Measurements from ENCODE around the gene LRP1B.

LRP1B gene

DNA sequence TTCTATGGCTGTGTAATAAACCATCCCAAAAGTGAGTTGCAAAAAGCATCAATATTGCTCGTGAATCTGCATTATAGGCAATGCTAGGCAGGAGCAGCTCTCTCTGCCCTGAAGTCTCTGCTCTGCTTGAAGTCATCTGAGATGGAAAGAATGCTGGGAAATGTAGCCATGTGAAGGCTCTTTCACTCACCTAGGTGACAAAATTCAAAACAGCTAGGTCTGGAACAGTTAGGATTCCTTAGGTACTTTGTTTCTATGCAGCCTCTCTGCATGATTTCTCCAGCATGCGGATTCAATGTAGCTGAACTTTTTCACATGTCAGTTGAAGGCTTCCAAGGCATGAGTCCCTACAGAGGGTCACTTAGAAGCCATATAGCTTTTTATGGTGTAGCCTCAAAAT lies 1383.7 kb downstream of the LRP1B start:
- Histone ChIP-seq H3K27ac (ENCODE audit: low read depth, low read length) (no peak overlapping the region), H3K4me2 (ENCODE audit: low read length) (no peak overlapping the region), H4K20me1 (ENCODE audit: control insufficient read depth, insufficient read depth, low read depth, low read length) (no peaks in the 10 kb centered on the region), H3K4me3 (ENCODE audit: low read length) (no peak overlapping the region), H3K27me3 (ENCODE audit: control insufficient read depth, low read length) (no peaks in the 10 kb centered on the region), H3K9me2 (replicated peaks; ENCODE audit: control insufficient read depth, low read length) (no peaks in the 10 kb centered on the region), H3F3A (ENCODE audit: control insufficient read depth, insufficient read depth) (no peaks in the 10 kb centered on the region), H3K9me3 (ENCODE audit: control insufficient read depth, insufficient read depth, low read length) (no peaks in the 10 kb centered on the region), H3K4me1 (ENCODE audit: control insufficient read depth, low read length) (no peaks in the 10 kb centered on the region), H3K79me2 (ENCODE audit: control insufficient read depth, low read length) (no peaks in the 10 kb centered on the region), H3K36me3 (ENCODE audit: control insufficient read depth, low read length) (no peaks in the 10 kb centered on the region)
- TF ChIP-seq, protein P1, sequence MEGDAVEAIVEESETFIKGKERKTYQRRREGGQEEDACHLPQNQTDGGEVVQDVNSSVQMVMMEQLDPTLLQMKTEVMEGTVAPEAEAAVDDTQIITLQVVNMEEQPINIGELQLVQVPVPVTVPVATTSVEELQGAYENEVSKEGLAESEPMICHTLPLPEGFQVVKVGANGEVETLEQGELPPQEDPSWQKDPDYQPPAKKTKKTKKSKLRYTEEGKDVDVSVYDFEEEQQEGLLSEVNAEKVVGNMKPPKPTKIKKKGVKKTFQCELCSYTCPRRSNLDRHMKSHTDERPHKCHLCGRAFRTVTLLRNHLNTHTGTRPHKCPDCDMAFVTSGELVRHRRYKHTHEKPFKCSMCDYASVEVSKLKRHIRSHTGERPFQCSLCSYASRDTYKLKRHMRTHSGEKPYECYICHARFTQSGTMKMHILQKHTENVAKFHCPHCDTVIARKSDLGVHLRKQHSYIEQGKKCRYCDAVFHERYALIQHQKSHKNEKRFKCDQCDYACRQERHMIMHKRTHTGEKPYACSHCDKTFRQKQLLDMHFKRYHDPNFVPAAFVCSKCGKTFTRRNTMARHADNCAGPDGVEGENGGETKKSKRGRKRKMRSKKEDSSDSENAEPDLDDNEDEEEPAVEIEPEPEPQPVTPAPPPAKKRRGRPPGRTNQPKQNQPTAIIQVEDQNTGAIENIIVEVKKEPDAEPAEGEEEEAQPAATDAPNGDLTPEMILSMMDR (IDR thresholded peaks at IDR 0.05; ENCODE audit: low read depth, low read length, poor library complexity, severe bottlenecking), result no peak
- TF ChIP-seq EZH2phosphoT487 (IDR thresholded peaks at IDR 0.05; ENCODE audit: borderline replicate concordance, low read length), result no peak

DNA sequence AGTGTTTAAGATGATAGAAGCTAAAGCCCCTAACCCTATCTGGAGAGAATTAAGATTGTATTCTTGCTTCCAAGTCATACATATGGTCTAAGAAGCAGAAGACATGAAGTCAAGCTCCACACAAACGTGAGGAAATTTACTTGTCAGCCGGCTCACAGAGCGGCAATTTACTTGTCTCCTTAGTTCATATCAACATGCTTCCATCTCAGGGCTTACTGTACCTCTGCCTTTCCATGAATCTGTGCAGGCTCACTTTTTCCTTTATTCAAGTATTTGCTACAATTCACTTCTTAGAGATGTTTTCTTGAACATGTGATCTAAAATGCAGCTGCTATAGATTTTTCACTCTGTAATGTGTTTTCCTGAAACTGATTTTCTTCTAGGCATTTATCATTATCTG lies 1386.4 kb downstream of the LRP1B start:
- H3K4me1 ChIP-seq (ENCODE audit: control insufficient read depth, low read length), result no peaks in the 10 kb centered on the region
- no peaks in the 10 kb centered on the region for H3K36me3 ChIP-seq (ENCODE audit: control insufficient read depth, low read length)
- H3K4me3 ChIP-seq (ENCODE audit: low read length), result no peak overlapping the region
- H3K4me2 ChIP-seq (ENCODE audit: low read length), result no peak overlapping the region
- H3K9me2 ChIP-seq (replicated peaks; ENCODE audit: control insufficient read depth, low read length), result no peaks in the 10 kb centered on the region
- no peaks in the 10 kb centered on the region for H3F3A ChIP-seq (ENCODE audit: control insufficient read depth, insufficient read depth)
- H3K27ac ChIP-seq (ENCODE audit: low read depth, low read length), result no peak overlapping the region
- TF ChIP-seq, protein P1 (IDR thresholded peaks at IDR 0.05; ENCODE audit: low read depth, low read length, poor library complexity, severe bottlenecking), result no peak
- no peak for TF ChIP-seq EZH2phosphoT487 (IDR thresholded peaks at IDR 0.05; ENCODE audit: borderline replicate concordance, low read length)
- H3K79me2 ChIP-seq (ENCODE audit: control insufficient read depth, low read length), result no peaks in the 10 kb centered on the region
- no peaks in the 10 kb centered on the region for H3K9me3 ChIP-seq (ENCODE audit: control insufficient read depth, insufficient read depth, low read length)
- no peaks in the 10 kb centered on the region for H4K20me1 ChIP-seq (ENCODE audit: control insufficient read depth, insufficient read depth, low read depth, low read length)
- H3K27me3 ChIP-seq (ENCODE audit: control insufficient read depth, low read length), result no peaks in the 10 kb centered on the region

DNA sequence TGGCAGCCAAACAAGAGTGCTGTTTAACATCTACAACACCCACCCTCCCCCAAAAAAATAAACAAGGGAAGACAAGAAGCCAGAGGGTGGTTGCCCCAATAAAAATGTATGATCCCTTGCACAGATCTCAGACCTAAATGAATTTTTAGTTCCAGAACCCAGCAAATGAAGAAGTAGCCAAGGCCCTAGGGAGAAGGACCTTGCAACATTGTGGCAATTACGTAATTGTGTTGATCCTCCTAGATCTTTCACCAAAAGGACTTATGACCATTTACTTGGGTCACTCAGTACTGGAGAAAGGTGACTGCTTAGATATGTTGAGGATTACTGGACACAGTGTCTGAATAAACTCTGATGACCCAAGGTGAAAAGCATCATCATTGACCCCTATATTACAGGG lies 1393.8 kb downstream of the LRP1B start:
- H3K4me1 ChIP-seq (ENCODE audit: control insufficient read depth, low read length), result no peaks in the 10 kb centered on the region
- no peak overlapping the region for H3K4me2 ChIP-seq (ENCODE audit: low read length)
- no peaks in the 10 kb centered on the region for H3K9me3 ChIP-seq (ENCODE audit: control insufficient read depth, insufficient read depth, low read length)
- H3K79me2 ChIP-seq (ENCODE audit: control insufficient read depth, low read length), result no peaks in the 10 kb centered on the region
- no peaks in the 10 kb centered on the region for H3K9me2 ChIP-seq (replicated peaks; ENCODE audit: control insufficient read depth, low read length)
- no peaks in the 10 kb centered on the region for H3K27me3 ChIP-seq (ENCODE audit: control insufficient read depth, low read length)
- H3K4me3 ChIP-seq (ENCODE audit: low read length), result no peak overlapping the region
- H3F3A ChIP-seq (ENCODE audit: control insufficient read depth, insufficient read depth), result no peaks in the 10 kb centered on the region
- H3K36me3 ChIP-seq (ENCODE audit: control insufficient read depth, low read length), result no peaks in the 10 kb centered on the region
- TF ChIP-seq, protein P1 (IDR thresholded peaks at IDR 0.05; ENCODE audit: low read depth, low read length, poor library complexity, severe bottlenecking), result no peak
- no peak for TF ChIP-seq EZH2phosphoT487 (IDR thresholded peaks at IDR 0.05; ENCODE audit: borderline replicate concordance, low read length)
- no peaks in the 10 kb centered on the region for H4K20me1 ChIP-seq (ENCODE audit: control insufficient read depth, insufficient read depth, low read depth, low read length)
- H3K27ac ChIP-seq (ENCODE audit: low read depth, low read length), result no peak overlapping the region

DNA sequence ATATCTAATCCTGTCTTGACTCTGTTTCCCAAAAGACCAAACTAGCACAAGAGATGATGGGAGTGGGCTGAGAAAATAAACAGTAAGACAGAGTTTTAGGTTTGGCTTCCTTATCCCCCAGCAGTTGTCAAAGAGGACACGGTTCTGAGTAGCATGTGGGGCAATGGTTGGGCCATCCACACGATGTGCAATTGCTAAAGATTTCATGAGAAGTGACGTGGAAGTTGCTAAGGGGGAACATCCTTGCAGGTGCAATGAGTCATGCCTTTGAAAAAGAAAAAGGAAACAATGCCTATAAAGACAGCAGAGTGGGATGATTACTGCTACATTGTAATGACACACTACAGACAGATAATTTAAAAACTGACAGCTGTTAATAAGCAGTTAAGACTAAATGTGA lies 1395.8 kb downstream of the LRP1B start:
- H3K36me3 ChIP-seq (ENCODE audit: control insufficient read depth, low read length), result no peaks in the 10 kb centered on the region
- no peaks in the 10 kb centered on the region for H3K27me3 ChIP-seq (ENCODE audit: control insufficient read depth, low read length)
- no peaks in the 10 kb centered on the region for H3K4me1 ChIP-seq (ENCODE audit: control insufficient read depth, low read length)
- H3K9me3 ChIP-seq (ENCODE audit: control insufficient read depth, insufficient read depth, low read length), result no peaks in the 10 kb centered on the region
- H3F3A ChIP-seq (ENCODE audit: control insufficient read depth, insufficient read depth), result no peaks in the 10 kb centered on the region
- no peaks in the 10 kb centered on the region for H3K9me2 ChIP-seq (replicated peaks; ENCODE audit: control insufficient read depth, low read length)
- H3K79me2 ChIP-seq (ENCODE audit: control insufficient read depth, low read length), result no peaks in the 10 kb centered on the region
- no peak for TF ChIP-seq EZH2phosphoT487 (IDR thresholded peaks at IDR 0.05; ENCODE audit: borderline replicate concordance, low read length)
- TF ChIP-seq, protein P1 (IDR thresholded peaks at IDR 0.05; ENCODE audit: low read depth, low read length, poor library complexity, severe bottlenecking), result no peak
- no peak overlapping the region for H3K4me3 ChIP-seq (ENCODE audit: low read length)
- H4K20me1 ChIP-seq (ENCODE audit: control insufficient read depth, insufficient read depth, low read depth, low read length), result no peaks in the 10 kb centered on the region
- no peak overlapping the region for H3K27ac ChIP-seq (ENCODE audit: low read depth, low read length)
- H3K4me2 ChIP-seq (ENCODE audit: low read length), result no peak overlapping the region
